T-helper 2 cell treated with Interferon-gamma antibody and Interleukin-4, amounts not matched to agents 100 ng/mL and 5 ng/mL, for 36 hours (primary cell): ENCODE data around the gene CREB3L2. TPM values are rescaled to one million over a fixed set of nuclear protein-coding genes. Genes with fewer than 3 reads are reported as not detected.
"Not testable (repeated sequence)": the region's sequence is repeated elsewhere in the genome, so short reads cannot be mapped to it uniquely, and the experiment has no call there.

ENCODE experiments used
- intact Hi-C: fragments of 100-400 bp; cut with micrococcal nuclease; formaldehyde crosslinking; loops from one replicate; pipeline ENCODE4 v1.15.1; 2023
- total RNA-seq: library from RNA; stranded (reverse); gene quantifications from 2 replicates; pipeline ENCODE4 v1.2.3, GENCODE V29; 2022

The CREB3L2 gene
- total RNA-seq, 1 donor from 2014 or later = 47.7 TPM

GRCh38 chr7:137989590-137989989, 12.3 kb downstream of the CREB3L2 start:
- intact Hi-C loops = no loop called here

GRCh38 chr7:137989094-137989493, 12.8 kb downstream of the CREB3L2 start:
- intact Hi-C loops = no loop called here

GRCh38 chr7:137987968-137988367, 13.9 kb downstream of the CREB3L2 start:
- intact Hi-C loops = no loop called here

DNA sequence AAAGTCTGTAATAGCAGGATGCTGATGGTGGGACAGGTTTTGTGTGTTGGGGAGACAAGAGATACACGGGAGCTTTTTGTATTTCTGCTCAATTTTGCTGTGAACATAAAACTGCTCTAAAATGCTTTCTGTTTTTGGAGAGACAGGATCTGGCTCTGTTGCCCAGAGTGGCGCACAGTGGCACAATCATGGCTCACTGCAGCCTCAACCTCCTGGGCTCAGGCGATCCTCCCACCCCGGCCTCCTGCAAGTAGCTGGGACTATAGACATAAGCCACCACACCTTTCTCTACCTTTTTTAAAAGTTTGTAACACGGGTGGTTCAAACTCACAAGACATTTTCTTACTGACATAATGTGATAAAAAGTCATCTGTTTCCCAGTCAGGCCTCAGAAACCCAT, 14.3 kb downstream of the CREB3L2 start:
- intact Hi-C loops = no loop called here

DNA sequence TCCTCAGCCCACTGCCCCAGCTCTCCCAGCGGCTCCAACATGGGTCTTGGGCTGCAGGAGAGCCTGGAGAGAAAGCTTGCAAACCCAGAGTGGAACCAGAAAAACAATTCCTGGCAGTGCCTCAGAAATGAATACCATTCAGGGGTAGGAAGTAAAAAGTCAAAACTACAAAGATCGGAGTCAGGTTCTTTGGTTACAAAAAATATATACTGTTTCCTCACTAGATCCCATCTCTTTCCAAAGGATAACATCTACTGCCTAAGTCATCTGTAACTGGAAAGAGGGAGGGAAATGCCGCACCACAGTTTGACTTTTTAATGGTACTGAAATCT, 14.9 kb downstream of the CREB3L2 start:
- intact Hi-C loops = no loop called here

GRCh38 chr7:137986252-137987017, 15.5 kb downstream of the CREB3L2 start:
- intact Hi-C loops = no loop called here

GRCh38 chr7:137985897-137986251, 16.0 kb downstream of the CREB3L2 start:
- intact Hi-C loops = no loop called here

DNA sequence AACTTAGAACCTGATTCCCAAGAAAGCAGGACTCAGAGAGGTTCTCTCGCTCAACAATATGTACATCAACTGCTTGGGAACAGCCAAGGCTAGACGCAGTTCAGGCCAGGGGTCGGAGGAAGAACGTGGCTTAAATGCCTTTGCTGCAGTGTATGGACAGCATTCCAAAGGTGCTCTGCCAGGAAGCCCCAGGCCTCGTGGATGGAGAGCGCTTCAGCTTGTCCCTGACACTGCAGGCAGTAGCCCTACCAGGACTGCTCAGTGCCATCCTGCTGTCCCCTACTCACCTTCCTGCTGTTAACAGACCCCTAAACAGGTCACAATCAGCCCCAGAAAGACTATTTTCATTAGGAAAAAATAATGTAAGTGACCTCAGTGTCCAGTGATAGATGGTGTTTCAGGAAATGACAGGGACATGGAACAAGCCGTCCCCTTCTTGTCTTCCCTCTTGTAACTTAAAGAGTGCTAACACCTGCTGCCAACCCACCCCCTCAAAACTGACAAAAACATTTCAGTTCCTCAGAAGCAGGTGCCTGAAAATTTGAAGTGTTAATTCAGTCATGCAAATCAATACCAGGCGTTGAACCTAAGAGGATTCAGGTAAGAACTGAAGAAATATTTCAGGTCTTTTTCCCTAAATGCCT, 16.5 kb downstream of the CREB3L2 start:
- intact Hi-C loops = no loop called here

DNA sequence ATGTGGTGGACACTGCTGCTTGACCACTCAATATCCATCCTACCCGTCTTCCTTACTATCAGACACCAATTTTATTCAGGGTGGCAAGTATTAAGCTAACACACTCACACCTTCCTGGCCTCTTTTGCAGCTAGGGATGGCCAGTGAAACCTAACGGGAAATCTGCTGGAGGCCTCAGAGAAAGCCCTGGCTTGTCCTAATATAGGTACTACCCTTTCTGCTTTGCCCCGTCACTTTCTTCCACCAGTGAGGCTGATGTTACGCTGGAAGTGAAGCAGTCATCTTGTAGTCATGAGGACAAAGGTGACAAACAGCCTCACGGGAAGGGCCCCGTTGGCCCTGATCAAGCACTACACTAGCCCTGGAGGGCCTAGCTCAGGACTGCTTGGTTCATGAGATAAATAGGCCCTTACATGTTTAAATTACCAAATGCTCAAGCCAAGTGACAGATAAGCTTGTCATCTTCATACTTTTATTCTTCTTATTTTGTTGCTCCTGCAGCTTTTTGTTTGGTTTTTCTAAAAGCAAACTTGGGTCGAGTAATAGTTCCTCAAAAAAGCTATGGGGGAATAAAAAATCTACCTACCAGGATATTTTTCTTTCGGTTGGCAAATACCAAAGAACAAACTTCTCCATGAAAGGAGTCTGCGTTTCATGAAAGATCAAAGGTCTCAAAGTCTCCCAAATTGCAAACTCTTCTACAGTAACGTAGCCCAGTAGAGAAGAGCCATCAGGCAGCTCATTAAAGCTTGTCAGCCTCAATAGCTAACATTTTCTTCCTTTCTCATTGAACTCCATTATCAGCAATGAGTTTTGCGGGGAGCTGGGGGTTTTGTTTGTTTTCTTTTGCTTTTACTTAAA, 17.5 kb downstream of the CREB3L2 start:
- intact Hi-C loops = no loop called here

DNA sequence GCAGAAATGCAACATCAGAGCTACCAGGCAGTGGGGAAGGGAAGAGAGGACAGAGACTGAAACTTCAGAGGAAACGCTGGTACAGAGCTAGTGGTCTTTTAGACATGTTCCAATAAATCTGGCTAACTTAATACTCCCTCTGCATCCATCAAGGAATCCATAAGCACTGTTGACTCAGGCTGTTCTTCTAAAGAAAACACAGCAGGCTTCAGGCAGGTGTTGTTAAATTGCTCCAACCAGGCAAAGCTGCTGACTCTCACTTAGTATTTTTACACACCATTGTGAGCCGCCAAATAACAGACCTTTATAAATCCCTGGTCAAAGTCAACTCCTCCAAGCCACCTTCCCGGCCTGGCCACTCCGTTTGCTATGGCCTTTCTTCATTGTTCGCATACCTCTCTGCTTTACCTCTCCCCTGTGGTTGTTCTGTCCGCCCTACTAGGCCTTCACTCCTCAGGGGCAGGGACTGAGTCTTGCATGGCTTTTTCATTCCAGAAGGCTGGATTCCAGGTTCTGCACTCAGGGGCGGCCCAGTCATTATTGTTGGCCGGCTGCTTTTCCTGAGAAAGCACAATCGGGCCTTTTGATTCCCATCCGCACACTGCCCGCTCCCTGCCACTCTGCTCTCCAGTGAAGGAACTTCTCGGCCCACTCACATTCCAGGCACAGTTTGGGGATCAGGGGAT, 18.4 kb downstream of the CREB3L2 start:
- intact Hi-C loops = no loop called here

- intact Hi-C loops = not testable (repeated sequence)
Measured at GRCh38 chr7:137982394-137982793, 19.5 kb downstream of the CREB3L2 start.

DNA sequence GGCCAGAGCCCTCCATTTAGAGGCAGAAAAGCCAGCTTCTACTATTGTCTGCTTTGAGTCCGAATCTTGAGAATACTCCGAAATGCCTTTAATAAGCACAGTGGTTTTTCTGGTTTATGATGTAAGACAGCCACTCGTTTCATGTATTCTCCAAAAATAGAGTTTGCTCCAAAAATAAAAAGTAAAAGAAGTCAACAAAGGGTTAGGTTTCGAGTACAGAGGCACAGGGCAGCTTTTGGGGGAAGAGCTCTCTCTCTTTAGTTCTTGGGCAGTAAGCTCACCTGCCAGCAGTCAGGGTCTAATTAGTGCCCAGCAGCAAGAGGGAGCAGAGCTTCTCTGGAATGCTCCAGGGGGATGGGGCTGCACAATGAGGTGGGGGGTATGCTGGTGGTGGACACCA, 20.2 kb downstream of the CREB3L2 start:
- intact Hi-C loops = no loop called here

DNA sequence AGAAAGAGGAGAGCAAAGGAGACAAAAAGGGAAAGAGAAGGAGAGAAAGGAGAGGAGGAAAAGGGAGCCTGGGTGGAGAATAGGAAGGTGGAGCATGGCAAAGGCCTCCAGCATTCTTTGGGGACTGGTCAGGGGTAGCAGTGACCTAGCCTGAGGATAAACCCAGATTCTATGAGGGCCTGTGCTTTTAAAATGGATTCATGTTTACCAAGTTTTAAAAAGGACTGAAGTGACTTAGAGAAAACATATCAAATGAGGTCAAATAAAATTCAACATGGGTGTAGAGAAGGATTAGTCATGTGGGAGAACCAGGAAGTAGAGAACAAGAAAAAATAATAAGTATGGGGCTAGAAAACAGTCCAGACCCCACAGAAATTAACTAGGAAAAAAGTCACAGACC, 20.7 kb downstream of the CREB3L2 start:
- intact Hi-C loops = no loop called here

DNA sequence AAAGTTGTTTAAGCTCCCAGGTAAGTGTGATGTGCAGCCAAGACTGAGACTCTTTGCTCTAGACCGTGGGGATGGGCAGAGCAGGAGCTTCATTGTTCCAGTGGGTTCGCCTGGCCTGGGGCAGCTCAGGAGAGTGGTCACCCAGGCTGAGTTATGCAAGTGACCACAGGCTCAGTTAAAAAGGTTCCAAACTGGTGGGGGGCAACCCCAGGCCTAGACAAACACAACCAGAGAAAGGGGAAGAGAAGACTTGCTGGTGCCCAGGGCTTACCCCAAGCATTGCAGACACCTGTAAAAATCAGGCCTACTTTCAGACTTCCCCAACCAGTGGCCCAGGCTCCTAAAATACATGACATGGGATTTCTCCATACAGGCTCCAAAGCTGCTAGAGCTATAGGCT, 21.6 kb downstream of the CREB3L2 start:
- intact Hi-C loops = no loop called here

DNA sequence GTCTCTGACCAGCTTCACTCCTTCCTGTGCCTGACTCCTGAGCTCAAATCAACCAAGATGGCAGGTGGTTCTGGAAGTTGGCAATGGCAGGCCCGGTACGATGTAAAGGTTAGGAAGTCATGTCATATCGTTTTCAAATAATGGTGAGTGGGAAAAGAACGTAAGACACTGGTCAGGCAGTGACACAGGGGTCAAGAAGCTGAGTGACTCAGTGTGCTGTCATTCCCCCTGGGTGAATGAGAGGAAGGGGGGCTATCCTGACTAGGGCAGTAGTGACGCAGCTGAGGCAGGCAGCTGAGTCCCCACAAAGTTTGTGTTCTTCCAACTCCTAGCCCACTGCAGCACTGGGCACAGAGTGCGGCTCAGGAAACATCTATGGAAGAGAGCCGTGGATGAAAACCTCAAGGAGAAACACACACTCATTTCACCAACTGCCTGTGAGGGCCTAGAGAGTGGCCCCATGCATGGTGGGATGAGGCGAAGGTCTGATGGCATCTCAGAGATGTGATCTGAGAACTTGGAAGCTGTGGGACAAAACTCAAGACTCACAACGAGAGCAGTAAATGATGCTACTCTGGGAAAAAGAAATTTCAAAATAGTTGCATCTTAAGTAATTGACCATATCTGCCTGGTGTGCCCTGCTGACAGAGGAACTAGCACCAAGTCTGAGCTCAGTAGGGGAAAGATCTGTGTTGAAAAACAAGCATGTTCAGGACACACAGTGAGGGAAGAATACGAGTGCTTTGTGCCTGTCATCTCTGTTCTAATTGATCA, 23.2 kb downstream of the CREB3L2 start:
- intact Hi-C loops = no loop called here

- intact Hi-C loops = no loop called here
Measured at GRCh38 chr7:137977173-137977572, 24.7 kb downstream of the CREB3L2 start.

DNA sequence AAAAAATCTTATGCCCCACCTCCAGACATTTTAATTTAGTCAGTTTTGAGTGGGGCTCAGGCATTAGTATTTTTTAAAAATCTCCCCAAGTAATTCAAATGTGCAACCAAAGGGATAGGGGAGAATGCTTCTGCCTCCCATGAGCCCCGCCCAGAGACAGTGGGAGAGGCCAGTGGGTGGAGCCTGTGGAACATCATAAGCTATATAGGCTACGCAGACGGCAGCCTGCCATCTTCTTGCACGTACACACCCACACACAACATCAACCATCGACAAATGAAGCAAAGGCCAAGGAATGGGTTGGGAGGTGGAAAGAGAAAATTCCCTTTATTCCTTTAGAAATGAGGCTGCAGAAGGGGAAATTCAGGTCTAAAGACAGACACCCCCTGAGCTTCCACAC, 25.2 kb downstream of the CREB3L2 start:
- intact Hi-C loops = no loop called here

GRCh38 chr7:137976232-137976631, 25.7 kb downstream of the CREB3L2 start:
- intact Hi-C loops = no loop called here

DNA sequence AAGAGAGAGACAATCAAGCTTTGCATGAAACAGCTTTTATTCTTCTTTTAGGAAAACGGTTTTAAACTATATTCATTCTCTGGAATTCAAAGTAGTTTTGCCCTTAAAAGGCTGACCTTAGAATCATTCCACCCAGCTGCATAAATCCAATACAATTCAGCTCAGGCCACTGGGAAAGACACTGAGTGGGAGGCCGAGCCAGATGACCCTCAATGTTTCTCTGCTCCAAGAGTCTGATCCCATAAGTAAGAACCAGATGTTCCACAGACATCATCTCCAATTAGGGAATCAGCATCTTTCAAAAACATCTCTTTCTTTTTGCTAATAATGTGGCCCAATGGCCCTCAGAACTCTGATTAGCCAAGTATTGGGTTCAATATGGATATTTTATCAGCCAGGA, 26.1 kb downstream of the CREB3L2 start:
- intact Hi-C loops = no loop called here

GRCh38 chr7:137975221-137975620, 26.7 kb downstream of the CREB3L2 start:
- intact Hi-C loops = no loop called here

DNA sequence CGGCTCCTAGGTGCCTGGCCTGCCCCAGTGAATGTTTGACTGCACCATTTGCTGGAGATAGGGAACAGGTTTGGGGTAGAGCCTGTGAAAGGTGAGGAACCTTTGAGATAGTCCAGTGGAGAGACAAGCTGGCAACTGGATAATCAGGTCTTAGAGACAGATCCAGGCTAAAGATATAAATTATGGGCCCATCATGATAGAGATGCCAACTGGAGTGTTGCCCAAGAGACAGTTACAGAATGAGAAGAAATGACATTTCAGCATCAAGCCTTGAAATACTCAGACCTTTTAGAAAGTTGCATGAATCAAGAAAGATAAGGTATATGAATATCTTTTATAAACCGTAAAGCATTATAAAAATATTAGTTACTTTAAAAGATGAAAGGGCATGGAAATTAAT, 27.1 kb downstream of the CREB3L2 start:
- intact Hi-C loops = no loop called here
